GM19238 (cell line): ENCODE measurements around the gene TNXB.
"Not testable (repeated sequence)": the region's sequence is repeated elsewhere in the genome, so short reads cannot be mapped to it uniquely, and the experiment has no call there.

Experiments used
- DNase-seq: peaks from one replicate; pipeline ENCODE4 v3.0.0; 2011; ENCODE audit warnings: low spot score; ENCODE audit not compliant: insufficient read length

Gene TNXB

DNA sequence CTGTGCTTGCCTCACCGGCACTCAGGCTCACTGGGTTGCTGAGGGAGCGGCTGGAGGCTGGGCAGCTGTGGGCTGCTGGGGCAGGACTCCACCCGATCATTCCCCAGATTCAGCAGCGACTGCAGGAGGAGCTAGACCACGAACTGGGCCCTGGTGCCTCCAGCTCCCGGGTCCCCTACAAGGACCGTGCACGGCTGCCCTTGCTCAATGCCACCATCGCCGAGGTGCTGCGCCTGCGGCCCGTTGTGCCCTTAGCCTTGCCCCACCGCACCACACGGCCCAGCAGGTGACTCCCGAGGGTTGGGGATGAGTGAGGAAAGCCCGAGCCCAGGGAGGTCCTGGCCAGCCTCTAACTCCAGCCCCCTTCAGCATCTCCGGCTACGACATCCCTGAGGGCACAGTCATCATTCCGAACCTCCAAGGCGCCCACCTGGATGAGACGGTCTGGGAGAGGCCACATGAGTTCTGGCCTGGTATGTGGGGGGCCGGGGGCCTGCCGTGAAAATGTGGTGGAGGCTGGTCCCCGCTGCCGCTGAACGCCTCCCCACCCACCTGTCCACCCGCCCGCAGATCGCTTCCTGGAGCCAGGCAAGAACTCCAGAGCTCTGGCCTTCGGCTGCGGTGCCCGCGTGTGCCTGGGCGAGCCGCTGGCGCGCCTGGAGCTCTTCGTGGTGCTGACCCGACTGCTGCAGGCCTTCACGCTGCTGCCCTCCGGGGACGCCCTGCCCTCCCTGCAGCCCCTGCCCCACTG lies 68.7 kb downstream of the TNXB start:
- DNase-seq, result not testable (repeated sequence)

DNA sequence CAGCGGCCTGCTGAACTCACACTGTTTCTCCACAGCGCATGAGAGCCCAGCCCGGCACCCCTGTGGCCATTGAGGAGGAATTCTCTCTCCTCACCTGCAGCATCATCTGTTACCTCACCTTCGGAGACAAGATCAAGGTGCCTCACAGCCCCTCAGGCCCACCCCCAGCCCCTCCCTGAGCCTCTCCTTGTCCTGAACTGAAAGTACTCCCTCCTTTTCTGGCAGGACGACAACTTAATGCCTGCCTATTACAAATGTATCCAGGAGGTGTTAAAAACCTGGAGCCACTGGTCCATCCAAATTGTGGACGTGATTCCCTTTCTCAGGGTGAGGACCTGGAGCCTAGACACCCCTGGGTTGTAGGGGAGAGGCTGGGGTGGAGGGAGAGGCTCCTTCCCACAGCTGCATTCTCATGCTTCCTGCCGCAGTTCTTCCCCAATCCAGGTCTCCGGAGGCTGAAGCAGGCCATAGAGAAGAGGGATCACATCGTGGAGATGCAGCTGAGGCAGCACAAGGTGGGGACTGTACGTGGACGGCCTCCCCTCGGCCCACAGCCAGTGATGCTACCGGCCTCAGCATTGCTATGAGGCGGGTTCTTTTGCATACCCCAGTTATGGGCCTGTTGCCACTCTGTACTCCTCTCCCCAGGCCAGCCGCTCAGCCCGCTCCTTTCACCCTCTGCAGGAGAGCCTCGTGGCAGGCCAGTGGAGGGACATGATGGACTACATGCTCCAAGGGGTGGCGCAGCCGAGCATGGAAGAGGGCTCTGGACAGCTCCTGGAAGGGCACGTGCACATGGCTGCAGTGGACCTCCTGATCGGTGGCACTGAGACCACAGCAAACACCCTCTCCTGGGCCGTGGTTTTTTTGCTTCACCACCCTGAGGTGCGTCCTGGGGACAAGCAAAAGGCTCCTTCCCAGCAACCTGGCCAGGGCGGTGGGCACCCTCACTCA lies 69.5 kb downstream of the TNXB start:
- not testable (repeated sequence) for DNase-seq

DNA sequence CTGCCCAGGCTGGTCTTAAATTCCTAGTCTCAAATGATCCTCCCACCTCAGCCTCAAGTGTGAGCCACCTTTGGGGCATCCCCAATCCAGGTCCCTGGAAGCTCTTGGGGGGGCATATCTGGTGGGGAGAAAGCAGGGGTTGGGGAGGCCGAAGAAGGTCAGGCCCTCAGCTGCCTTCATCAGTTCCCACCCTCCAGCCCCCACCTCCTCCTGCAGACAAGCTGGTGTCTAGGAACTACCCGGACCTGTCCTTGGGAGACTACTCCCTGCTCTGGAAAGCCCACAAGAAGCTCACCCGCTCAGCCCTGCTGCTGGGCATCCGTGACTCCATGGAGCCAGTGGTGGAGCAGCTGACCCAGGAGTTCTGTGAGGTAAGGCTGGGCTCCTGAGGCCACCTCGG lies 70.3 kb downstream of the TNXB start:
- DNase-seq, result not testable (repeated sequence)

DNA sequence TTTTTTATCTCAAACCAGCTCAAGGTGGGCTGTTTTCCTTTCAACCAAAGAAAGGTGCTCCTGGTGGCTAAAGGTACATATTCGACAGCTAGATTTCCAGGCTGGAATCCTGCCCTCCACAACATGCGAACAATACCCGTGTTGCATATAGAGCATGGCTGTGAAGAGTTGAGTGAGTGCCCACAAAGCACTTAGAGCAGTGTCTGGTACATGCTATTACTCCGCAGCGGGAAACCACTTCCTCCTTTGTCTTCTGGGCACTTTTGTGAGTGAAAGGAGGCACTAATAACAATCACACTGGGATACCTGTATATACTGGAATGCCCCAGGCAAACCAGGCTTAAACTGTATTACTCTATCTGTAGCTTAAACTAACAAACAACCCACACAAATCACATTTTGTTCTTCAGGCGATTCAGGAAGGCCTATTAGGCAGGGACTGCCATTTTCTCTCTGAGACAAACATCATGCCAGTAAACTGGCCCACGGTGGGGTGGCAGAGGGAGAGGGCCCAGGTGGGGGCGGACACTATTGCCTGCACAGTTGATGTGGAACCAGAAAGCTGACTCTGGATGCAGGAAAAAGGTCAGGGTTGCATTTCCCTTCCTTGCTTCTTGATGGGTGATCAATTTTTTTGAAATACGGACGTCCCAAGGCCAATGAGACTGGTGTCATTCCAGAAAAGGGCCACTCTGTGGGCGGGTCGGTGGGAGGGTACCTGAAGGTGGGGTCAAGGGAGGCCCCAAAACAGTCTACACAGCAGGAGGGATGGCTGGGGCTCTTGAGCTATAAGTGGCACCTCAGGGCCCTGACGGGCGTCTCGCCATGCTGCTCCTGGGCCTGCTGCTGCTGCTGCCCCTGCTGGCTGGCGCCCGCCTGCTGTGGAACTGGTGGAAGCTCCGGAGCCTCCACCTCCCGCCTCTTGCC lies 71.3 kb downstream of the TNXB start, which contains the start of gene CYP21A2:
TSS of gene CYP21A2 (plus strand) at position 818 of the 927 bp plus-strand sequence. CDS start at position 826, 8 bp downstream.
- not testable (repeated sequence) for DNase-seq

DNA sequence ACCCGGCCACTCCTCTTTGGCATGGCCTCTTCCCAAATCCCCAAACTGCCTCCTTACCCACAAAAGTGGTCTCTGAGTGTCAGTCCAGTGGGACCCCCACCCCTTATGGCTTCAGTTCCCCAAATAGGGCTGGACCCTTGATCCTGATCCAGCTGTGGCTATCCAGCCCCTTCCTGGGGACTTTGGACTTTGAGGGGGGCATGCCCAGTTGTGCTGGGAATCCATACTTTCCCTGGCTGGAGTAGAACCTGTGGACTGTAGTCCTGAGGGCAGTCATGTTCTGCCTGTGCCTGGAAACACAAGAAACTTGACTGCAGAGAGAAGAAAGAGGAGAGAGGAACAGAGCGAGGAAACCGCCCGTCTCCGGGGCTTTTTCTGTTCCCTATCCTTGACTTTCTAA lies 72.0 kb downstream of the TNXB start:
- DNase-seq, result not testable (repeated sequence)

DNA sequence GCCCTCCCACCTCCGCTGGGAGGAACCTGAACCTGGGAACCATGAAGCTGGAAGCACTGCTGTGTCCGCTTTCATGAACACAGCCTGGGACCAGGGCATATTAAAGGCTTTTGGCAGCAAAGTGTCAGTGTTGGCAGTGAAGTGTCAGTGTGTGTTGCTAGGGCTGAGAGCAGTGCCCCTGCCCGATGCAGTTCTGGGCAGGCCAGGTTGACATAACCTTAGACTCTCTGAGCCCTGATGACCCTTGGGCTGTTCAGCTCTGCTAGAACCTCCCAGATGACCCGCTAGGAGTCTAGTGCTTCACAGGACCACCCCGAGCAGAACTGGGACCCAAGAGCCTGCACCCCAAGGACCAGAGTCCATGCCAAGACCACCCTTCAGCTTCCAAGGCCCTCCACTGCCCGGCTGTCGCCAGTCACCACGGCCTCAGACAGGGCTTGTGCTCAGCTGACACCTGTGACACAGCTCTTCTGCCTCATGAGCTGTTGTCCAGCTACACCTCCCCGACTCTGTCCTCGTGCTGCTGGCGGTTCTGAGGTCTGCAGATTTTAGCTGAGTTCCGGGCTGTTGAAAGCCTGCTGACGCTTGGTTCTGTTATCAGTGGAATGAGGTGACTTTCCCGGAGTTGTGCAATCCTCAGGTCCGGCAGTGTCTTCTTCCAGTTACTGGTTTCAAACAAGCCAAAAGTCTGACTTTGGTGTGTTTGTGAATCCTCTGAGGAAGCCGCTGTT lies 73.7 kb downstream of the TNXB start:
- not testable (repeated sequence) for DNase-seq

DNA sequence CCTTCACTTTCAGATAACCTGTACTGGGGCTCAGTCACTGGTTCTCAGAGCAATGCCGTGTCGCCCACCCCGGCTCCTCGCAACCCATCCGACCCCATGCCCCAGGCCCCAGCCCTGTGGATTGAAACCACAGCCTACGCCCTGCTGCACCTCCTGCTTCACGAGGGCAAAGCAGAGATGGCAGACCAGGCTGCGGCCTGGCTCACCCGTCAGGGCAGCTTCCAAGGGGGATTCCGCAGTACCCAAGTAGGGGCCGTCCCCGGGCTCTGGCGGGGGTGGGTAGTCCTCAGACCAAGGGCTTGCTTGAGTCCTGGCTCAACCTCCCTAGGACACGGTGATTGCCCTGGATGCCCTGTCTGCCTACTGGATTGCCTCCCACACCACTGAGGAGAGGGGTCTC lies 79.6 kb downstream of the TNXB start:
- DNase-seq, result not testable (repeated sequence)

DNA sequence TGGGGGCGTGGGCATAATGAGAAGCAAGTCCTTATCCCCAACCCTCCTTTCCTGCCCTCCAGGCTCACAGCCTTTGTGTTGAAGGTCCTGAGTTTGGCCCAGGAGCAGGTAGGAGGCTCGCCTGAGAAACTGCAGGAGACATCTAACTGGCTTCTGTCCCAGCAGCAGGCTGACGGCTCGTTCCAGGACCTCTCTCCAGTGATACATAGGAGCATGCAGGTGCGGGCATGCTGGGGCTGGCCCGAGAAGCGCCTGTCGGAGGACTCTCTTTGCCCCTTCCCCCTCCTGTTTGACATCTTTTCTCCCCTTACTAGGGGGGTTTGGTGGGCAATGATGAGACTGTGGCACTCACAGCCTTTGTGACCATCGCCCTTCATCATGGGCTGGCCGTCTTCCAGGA lies 80.5 kb downstream of the TNXB start:
- DNase-seq, result not testable (repeated sequence)

DNA sequence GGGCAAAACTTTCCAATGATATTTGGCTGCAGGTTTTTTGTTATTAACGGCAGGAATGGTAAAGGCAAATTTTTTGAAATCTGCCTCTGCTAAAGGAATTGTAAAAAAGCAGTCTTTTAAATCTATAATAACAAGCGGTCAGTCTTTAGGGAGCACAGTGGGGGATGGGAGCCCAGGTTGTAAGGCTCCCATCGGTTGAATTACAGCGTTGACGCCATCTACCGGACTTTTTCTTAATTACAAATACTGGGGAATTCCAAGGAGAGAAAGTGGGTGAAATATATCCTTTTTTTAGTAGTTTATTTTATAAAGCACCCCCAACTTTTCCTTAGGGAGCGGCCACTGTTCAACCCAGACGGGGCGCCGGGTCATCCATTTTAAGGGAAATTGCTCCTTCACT lies 87.0 kb downstream of the TNXB start:
- not testable (repeated sequence) for DNase-seq

DNA sequence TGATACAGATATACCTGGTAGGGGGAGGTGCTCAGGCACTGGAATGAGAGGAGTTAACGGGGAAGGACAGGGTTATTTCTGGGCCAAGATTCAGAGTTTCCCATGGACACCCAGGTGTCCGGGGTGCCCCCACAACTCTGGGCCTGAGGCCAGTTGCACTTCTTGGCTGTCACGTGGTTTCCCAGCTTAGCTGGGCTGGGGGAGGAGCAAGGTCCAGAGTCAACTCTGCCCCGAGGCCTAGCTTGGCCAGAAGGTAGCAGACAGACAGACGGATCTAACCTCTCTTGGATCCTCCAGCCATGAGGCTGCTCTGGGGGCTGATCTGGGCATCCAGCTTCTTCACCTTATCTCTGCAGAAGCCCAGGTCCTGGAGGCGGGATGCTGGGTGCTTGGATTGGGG lies 94.6 kb downstream of the TNXB start, which contains the start of gene C4B:
TSS of gene C4B (plus strand) at position 249 of the 400 bp plus-strand sequence. CDS start at position 300, 51 bp downstream.
- DNase-seq, result not testable (repeated sequence)

DNA sequence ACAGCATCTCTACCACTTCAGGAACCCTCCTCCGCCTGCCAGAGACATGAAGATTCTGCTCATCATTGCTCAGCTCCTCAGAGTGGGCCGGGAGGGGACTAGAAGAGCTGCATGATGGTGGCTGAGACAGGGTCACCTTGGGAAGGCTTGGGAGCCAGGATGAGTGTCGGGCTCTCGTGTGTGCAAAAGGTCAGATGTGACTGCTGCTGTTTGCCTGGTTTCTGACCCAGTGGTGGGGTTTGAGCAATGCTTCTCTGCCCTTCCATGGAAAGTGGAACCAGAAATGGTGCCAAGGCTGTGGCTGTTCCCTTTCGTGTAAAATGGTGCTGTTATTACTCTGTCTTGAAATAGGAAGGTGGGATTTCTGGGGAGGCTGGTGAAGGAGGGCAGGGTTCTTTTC lies 95.4 kb downstream of the TNXB start:
- DNase-seq, result not testable (repeated sequence)

DNA sequence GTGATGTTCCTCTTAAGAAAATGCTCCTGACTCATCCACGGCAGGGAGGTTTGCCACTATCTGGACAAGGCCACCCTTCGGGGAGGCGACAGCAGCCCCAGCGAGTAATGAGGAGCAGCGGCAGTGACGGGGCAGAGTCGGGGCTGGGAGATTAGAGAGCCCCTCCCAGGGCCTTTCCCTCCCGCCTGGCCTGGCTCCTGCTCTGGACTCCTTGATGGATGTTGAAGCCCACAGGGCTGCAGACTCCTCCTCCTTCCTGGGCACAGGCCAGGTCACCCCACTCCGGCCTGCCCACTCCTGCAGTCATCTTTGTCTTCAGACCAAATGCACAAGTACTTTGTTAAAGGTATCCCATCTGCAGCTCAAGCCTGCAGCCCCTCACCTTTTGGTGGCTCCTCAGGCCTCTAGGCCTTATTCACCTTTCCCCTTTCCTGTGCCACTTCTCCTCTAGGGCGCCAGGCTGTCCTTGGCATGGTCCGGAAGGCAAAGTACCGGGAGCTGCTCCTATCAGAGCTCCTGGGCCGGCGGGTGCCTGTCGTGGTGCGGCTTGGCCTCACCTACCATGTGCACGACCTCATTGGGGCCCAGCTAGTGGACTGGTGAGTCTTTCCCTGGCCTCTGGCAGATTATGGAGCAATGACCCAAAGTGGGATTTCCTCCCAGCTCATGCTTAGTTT lies 96.1 kb downstream of the TNXB start:
- not testable (repeated sequence) for DNase-seq

DNA sequence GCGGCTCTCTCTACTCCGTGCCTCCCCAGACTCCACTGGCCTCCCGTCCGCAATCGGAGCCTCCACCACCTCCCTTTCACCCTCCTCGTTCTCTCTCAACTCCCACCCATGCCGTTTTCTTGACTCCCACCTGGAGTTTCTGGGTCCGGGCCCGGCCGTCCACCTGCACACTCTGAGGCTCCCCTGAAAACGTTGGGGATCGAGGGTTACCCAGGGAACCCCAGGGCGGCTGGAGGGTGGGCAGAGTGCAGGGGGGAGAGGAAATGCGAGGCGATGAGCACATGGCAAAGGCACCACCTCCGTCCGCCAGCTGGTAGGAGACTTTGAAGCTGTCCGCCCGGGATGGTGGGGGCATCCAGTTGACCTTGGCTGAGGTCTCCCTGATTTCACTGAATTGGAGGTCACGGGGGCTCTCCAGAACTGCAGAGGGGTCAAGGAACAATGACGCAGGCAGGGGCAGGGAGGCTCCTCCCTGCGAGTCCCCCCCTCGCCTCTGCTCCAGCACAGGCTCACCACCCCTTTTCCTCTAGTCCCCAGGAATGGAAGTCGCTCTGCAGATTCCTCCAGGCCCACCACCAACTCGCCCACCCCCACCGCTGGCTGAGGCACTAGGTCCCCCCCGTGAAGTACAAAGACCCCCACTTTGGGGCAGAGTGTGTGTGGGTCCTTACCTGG lies 98.1 kb downstream of the TNXB start:
- not testable (repeated sequence) for DNase-seq

DNA sequence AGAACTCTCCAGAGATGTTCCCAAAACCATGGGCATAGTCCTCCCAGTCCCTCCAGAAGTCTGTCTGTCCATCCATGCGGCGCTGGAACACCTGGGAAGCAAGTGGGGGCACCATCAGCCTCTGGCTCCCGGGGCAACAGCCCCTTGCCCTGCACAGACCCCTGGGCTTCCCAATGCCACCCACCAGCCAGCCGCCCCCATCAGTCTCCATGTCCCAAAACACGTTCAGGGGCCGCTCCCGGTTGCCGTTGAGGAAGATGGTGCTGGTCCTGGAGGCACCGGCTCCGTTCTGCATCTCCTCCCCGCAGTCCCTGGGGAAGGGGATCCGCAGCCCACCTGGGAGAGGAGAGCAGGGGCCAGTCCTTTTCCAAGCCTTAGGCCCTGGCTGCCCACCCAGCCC lies 99.6 kb downstream of the TNXB start:
- DNase-seq, result not testable (repeated sequence)

DNA sequence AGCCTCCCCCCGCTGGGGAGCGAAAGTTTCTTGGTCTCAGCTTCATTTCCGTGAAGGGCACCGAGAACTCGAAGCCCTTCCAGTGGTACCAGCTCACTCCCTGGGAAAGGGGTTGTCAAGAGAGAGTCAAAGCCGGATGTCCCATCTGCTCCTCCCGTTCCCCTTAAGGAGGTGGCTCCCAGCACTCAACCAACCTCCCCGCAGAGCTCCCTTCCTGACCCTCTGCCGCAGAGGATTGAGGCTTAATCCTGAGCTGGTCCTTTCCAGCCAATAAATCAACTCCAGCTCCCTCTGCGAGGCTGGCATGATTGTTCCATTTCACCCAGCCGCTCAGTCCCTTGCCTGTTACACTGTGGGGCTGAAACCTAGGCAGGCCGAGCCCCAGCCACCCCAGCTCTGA lies 100.5 kb downstream of the TNXB start:
- DNase-seq, result not testable (repeated sequence)

DNA sequence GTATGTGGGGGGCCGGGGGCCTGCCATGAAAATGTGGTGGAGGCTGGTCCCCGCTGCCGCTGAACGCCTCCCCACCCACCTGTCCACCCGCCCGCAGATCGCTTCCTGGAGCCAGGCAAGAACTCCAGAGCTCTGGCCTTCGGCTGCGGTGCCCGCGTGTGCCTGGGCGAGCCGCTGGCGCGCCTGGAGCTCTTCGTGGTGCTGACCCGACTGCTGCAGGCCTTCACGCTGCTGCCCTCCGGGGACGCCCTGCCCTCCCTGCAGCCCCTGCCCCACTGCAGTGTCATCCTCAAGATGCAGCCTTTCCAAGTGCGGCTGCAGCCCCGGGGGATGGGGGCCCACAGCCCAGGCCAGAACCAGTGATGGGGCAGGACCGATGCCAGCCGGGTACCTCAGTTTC lies 101.1 kb downstream of the TNXB start:
- not testable (repeated sequence) for DNase-seq

DNA sequence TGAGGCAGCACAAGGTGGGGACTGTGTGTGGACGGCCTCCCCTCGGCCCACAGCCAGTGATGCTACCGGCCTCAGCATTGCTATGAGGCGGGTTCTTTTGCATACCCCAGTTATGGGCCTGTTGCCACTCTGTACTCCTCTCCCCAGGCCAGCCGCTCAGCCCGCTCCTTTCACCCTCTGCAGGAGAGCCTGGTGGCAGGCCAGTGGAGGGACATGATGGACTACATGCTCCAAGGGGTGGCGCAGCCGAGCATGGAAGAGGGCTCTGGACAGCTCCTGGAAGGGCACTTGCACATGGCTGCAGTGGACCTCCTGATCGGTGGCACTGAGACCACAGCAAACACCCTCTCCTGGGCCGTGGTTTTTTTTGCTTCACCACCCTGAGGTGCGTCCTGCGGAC lies 102.1 kb downstream of the TNXB start:
- DNase-seq, result not testable (repeated sequence)

DNA sequence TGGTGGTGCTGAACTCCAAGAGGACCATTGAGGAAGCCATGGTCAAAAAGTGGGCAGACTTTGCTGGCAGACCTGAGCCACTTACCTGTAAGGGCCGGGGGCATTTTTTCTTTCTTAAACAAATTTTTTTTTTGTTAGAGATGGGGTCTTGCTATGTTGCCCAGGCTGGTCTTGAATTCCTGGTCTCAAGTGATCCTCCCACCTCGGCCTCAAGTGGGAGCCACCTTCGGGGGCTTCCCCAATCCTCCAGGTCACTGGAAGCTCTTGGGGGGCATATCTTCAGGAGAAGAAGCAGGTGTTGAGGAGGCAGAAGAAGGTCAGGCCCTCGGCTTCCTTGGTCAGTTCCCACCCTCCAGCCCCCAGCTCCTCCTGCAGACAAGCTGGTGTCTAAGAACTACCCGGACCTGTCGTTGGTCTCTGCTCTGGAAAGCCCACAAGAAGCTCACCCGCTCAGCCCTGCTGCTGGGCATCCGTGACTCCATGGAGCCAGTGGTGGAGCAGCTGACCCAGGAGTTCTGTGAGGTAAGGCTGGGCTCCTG lies 103.1 kb downstream of the TNXB start:
- not testable (repeated sequence) for DNase-seq

DNA sequence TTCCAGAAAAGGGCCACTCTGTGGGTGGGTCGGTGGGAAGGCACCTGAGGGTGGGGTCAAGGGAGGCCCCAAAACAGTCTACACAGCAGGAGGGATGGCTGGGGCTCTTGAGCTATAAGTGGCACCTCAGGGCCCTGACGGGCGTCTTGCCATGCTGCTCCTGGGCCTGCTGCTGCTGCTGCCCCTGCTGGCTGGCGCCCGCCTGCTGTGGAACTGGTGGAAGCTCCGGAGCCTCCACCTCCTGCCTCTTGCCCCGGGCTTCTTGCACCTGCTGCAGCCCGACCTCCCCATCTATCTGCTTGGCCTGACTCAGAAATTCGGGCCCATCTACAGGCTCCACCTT lies 103.6 kb downstream of the TNXB start:
- DNase-seq, result not testable (repeated sequence)
